ENCODE results near the gene CSNK1G3. TPM values are rescaled to one million over a fixed set of nuclear protein-coding genes. Genes with fewer than 3 reads are reported as not detected.

Gene CSNK1G3
- total RNA-seq, 4 donors from 2014 or later, result 17.4 to 82.6 (median 42.5) TPM

GRCh38 chr5:123474228-123474627 lies 37.7 kb upstream of the CSNK1G3 start:
- Histone ChIP-seq H3K27ac (no peak overlapping the region), H3K9me3 (no peaks in the 10 kb centered on the region), H3K4me3 (no peak overlapping the region), H3K27me3 (peaks cover 0 to 3% (median 0%) of the 10 kb centered on the region in 4 donors), H3K36me3 (no peaks in the 10 kb centered on the region), H3K4me1 (no peaks in the 10 kb centered on the region)
- intact Hi-C loops (cut with DNase I), result no loop called here
- DNase-seq, result no peak
- no peak for TF ChIP-seq POLR2A (IDR thresholded peaks at IDR 0.05)
- TF ChIP-seq, protein P1, sequence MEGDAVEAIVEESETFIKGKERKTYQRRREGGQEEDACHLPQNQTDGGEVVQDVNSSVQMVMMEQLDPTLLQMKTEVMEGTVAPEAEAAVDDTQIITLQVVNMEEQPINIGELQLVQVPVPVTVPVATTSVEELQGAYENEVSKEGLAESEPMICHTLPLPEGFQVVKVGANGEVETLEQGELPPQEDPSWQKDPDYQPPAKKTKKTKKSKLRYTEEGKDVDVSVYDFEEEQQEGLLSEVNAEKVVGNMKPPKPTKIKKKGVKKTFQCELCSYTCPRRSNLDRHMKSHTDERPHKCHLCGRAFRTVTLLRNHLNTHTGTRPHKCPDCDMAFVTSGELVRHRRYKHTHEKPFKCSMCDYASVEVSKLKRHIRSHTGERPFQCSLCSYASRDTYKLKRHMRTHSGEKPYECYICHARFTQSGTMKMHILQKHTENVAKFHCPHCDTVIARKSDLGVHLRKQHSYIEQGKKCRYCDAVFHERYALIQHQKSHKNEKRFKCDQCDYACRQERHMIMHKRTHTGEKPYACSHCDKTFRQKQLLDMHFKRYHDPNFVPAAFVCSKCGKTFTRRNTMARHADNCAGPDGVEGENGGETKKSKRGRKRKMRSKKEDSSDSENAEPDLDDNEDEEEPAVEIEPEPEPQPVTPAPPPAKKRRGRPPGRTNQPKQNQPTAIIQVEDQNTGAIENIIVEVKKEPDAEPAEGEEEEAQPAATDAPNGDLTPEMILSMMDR (IDR thresholded peaks at IDR 0.05), result no peak

GRCh38 chr5:123476731-123477130 lies 35.2 kb upstream of the CSNK1G3 start:
- no peaks in the 10 kb centered on the region for H3K4me1 ChIP-seq
- whole genome bisulfite sequencing, 2 donors, result 83 to 93% methylated on average over 1 of the region's 1 CpG
- no peak for DNase-seq
- no peaks in the 10 kb centered on the region for H3K36me3 ChIP-seq
- no peak overlapping the region for H3K4me3 ChIP-seq
- H3K27ac ChIP-seq, result no peak overlapping the region
- no peaks in the 10 kb centered on the region for H3K9me3 ChIP-seq
- H3K27me3 ChIP-seq, result no peaks in the 10 kb centered on the region
- intact Hi-C loops (cut with DNase I), result no loop called here
- TF ChIP-seq, protein P1 (IDR thresholded peaks at IDR 0.05), result no peak
- no peak for TF ChIP-seq POLR2A (IDR thresholded peaks at IDR 0.05)

DNA sequence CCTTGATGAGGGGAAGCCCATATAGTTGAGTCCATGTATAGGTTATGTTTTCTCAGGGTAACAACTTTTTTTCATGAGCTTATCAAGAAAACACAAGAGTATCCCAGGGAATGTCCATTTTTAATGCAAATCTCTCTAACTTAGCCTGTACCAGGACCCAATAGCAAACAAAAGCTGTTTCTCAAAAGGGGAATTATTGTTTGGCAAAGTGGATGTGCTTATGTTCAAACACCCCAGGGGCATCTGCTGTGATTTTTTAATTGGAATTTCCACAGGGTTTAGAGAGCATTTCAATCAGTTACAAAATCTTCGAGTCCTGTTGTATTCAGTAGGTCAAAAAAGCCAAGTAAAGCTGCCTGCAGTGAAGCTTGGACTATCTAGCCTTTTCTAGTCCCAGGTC lies 33.4 kb upstream of the CSNK1G3 start:
- Histone ChIP-seq H3K4me3 (no peak overlapping the region), H3K36me3 (no peaks in the 10 kb centered on the region), H3K4me1 (peaks cover 0 to 8% (median 0%) of the 10 kb centered on the region in 3 donors), H3K27me3 (no peaks in the 10 kb centered on the region), H3K27ac (no peak overlapping the region), H3K9me3 (no peaks in the 10 kb centered on the region)
- intact Hi-C loops (cut with DNase I), result no loop called here
- no peak for DNase-seq
- WGBS, 2 donors, result 22 to 54% methylated on average over 1 of the region's 1 CpG
- no peak for TF ChIP-seq POLR2A (IDR thresholded peaks at IDR 0.05)
- TF ChIP-seq, protein P1 (IDR thresholded peaks at IDR 0.05), result no peak

DNA sequence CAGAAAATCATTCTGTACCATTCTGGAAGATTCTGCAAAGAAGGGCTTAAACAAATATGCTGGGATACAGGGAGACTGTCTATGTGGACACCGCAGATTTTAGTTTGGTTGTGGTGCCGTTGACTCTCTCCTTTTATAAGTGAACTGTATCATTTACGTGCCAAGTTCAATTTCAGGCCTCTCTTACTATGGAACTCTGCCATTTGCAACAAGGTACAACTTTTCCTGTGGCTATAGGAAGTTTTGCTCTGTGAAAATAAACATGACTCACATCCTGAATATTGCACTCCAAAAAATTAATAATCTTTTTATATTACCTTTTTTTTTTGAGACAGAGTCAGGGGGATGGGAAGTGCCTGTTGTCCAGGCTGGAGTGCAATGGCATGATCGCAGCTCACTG lies 29.7 kb upstream of the CSNK1G3 start:
- H3K4me1 ChIP-seq, result peaks cover 0 to 8% (median 0%) of the 10 kb centered on the region in 3 donors
- H3K27ac ChIP-seq, result no peak overlapping the region
- H3K27me3 ChIP-seq, result no peaks in the 10 kb centered on the region
- H3K9me3 ChIP-seq, result no peaks in the 10 kb centered on the region
- no peak for DNase-seq
- TF ChIP-seq, protein P1 (IDR thresholded peaks at IDR 0.05), result no peak
- no peak for TF ChIP-seq POLR2A (IDR thresholded peaks at IDR 0.05)
- 41 to 46% methylated on average over 4 of the region's 4 CpGs for WGBS, 2 donors
- intact Hi-C loops (cut with DNase I), result no loop called here
- H3K36me3 ChIP-seq, result no peaks in the 10 kb centered on the region
- no peak overlapping the region for H3K4me3 ChIP-seq

DNA sequence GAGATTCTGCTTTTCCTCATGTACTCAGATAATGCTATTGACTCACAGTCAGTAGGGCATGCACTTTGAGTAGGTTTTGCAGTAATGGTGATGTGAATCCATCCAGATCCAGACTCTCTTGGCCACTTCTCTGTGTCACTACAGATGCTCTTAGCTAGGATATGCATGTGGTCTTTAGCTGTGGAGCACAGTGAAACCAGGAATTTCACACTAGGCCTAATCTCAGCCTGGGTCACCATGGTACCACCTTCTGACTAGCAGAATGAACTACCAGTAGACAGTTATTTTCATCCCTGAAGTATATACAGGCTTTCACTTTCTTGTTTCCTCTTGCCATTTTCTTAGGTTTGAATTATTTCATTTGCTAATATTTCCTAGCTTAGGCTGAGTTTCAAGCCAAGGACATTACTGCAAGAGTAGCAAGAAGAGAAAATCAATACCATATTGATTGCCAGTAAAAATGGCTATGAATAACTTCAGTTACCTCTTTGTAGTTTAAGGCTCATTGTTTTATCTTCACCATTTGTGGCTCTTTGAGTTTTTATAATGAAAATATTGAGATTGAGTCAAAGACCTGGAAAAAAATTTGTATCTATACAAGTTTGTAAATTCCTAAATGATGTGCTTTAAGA lies 28.4 kb upstream of the CSNK1G3 start:
- Histone ChIP-seq H3K9me3 (no peaks in the 10 kb centered on the region), H3K27ac (no peak overlapping the region), H3K27me3 (no peaks in the 10 kb centered on the region), H3K4me3 (no peak overlapping the region), H3K36me3 (no peaks in the 10 kb centered on the region), H3K4me1 (peaks cover 0 to 8% (median 0%) of the 10 kb centered on the region in 3 donors)
- TF ChIP-seq POLR2A (IDR thresholded peaks at IDR 0.05), result no peak
- TF ChIP-seq, protein P1 (IDR thresholded peaks at IDR 0.05), result no peak
- DNase-seq, result no peak
- intact Hi-C loops (cut with DNase I), result no loop called here
